CD4-positive, alpha-beta T cell treated with Interleukin-1 beta for 1 hour (primary cell): ENCODE results near the gene PREB.

ENCODE experiments used
- DNase-seq, 2 donors: peaks; one replicate each; pipeline ENCODE4 v3.0.0-alpha.2; 2020 to 2022

The PREB gene

GRCh38 chr2:27152102-27152795 is 17.8 kb upstream of the PREB start:
- no peak for DNase-seq

GRCh38 chr2:27150639-27151230 is 16.3 kb upstream of the PREB start:
- no peak for DNase-seq

- DNase-seq, result no peak
These were observed 15.4 kb upstream of the PREB start for GRCh38 chr2:27149570-27150405.

GRCh38 chr2:27148801-27149439 is 14.5 kb upstream of the PREB start, which contains the start of gene TCF23:
TCF23 (plus strand) TSS chr2:27149004; CDS start chr2:27149134, 130 bp downstream.
- DNase-seq, result no peak

GRCh38 chr2:27147935-27148334 is 13.5 kb upstream of the PREB start:
- DNase-seq, result no peak

GRCh38 chr2:27145682-27146081 is 11.2 kb upstream of the PREB start:
- DNase-seq, result no peak

GRCh38 chr2:27143285-27143684 is 8.8 kb upstream of the PREB start:
- DNase-seq, result no peak

- DNase-seq, result no peak
These were observed 4.9 kb upstream of the PREB start, which contains the start of gene PRR30 for GRCh38 chr2:27139310-27139709. PRR30 (minus strand) TSS chr2:27139410; CDS start chr2:27138329, 1,081 bp downstream.

GRCh38 chr2:27138111-27138510 is 3.7 kb upstream of the PREB start:
- DNase-seq, result no peak

GRCh38 chr2:27137322-27137935 is 3.0 kb upstream of the PREB start:
- no peak for DNase-seq

- no peak for DNase-seq
These were observed 2.3 kb upstream of the PREB start for GRCh38 chr2:27136751-27137150.

GRCh38 chr2:27135478-27135955 is 1.1 kb upstream of the PREB start:
- no peak for DNase-seq

GRCh38 chr2:27134781-27135477 is 493 bp upstream of the PREB start:
- no peak for DNase-seq

GRCh38 chr2:27133195-27133875 is 1.1 kb downstream of the PREB start:
- no peak for DNase-seq

GRCh38 chr2:27131429-27131828 is 3.0 kb downstream of the PREB start:
- no peak for DNase-seq

GRCh38 chr2:27130396-27130795 is 4.0 kb downstream of the PREB start:
- DNase-seq, result no peak

- no peak for DNase-seq
These were observed 5.5 kb downstream of the PREB start for GRCh38 chr2:27128668-27129571.

GRCh38 chr2:27127883-27128667 is 6.4 kb downstream of the PREB start:
- no peak for DNase-seq

GRCh38 chr2:27126252-27126710 is 8.2 kb downstream of the PREB start:
- no peak for DNase-seq
